Ascending aorta (tissue), 2 donors: ENCODE data around the gene LBX1. TPM values are rescaled to one million over a fixed set of nuclear protein-coding genes. Genes with fewer than 3 reads are reported as not detected.
A peak's percentile ranks its signal among the peaks of the same experiment; 100 is the strongest.

Source experiments
- DNase-seq, 2 donors: peaks; one replicate each; pipeline ENCODE4 v3.0.0-alpha.2; 2019; ENCODE audit warnings: low spot score in 2 of 2
- H3K27ac ChIP-seq, 2 donors: fragments of 200-600 bp; sonication (generic); one replicate each; pipeline ENCODE4 v1.5.1; 2016 to 2017; ENCODE audit warnings: mild to moderate bottlenecking in 1 of 2
- H3K27me3 ChIP-seq: fragments of 200-600 bp; sonication (generic); one replicate; pipeline ENCODE4 v1.5.1; 2017
- H3K36me3 ChIP-seq, 2 donors: fragments of 200-600 bp; sonication (generic); one replicate each; pipeline ENCODE4 v1.5.1; 2016
- H3K4me1 ChIP-seq, 2 donors: fragments of 200-600 bp; sonication (generic); one replicate each; pipeline ENCODE4 v1.5.1; 2016 to 2017; ENCODE audit warnings: mild to moderate bottlenecking in 1 of 2
- H3K4me3 ChIP-seq, 2 donors: fragments of 200-600 bp; sonication (generic); one replicate each; pipeline ENCODE4 v1.5.1; 2016 to 2017; ENCODE audit warnings: mild to moderate bottlenecking in 1 of 2
- H3K9me3 ChIP-seq, 2 donors: fragments of 200-600 bp; sonication (generic); one replicate each; pipeline ENCODE4 v1.5.1; 2016
- intact Hi-C: fragments of 100-400 bp; cut with DNase I; formaldehyde crosslinking; loops from one replicate; pipeline ENCODE4 v1.15.1; 2023
- total RNA-seq: library from RNA; depleted of rRNA; stranded (reverse); fragments of >200 nt; gene quantifications from one replicate; pipeline ENCODE4 v1.1.0, GENCODE V29; 2016
- TF ChIP-seq, protein P1 (sequence below), 3 experiments: fragments of 200-600 bp in 2 of 3; fragments of 450-650 bp in 1 of 3; sonication (generic) in 2 of 3; IDR thresholded peaks; one replicate each; pipeline ENCODE4 v1.5.1; 2016 to 2019; ENCODE audit warnings: antibody characterized with exemption in 3 of 3, mild to moderate bottlenecking in 1 of 3, moderate library complexity in 1 of 3

The LBX1 gene
- total RNA-seq, 1 donor from 2014 or later = not detected

DNA sequence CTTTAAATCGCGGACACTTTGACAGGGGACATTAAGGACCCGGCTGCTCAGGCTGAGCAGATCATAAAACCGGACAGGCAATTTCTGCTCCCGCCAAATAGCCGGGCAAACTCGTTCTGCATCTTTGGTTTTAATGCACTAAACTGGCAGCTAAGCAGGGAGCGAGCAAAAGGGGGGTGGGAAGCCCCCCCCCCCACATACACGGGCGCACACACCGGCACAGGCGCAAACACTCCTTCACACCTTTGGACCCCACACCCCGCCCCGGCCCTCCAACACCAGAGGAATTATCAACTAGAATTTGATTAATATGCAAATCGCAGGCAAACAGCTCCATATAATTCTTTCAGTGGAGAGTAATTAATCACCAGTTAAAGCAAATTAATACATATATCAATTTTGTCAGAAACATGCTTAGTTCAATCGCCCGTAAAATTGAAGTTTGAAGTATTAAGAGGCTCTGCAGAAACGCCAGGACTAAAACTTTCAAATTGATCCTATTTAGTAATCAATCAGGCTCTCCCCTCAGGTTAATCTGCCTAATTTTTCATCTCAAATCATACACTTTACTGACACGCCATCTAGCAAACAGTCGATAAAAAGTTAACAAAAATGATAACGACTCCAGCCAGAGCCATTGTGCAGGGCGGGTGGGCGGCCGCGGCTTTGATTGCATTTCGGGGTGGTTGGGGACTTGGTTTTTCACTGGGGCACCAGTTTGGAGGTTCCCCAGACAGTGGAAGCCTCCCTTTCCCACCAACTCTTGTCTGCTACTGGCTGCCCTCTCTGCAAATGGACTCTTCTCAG, 9.9 kb downstream of the LBX1 start:
- intact Hi-C loops = no loop called here
- Histone ChIP-seq H3K9me3 (no peaks in the 10 kb centered on the region), H3K4me1 (peaks cover 10 to 27% of the 10 kb centered on the region in 2 donors), H3K27ac (no peak overlapping the region), H3K36me3 (no peaks in the 10 kb centered on the region), H3K27me3 (peaks cover 58% of the 10 kb centered on the region), H3K4me3 (no peak overlapping the region)
- no peak for DNase-seq
- TF ChIP-seq, protein P1, sequence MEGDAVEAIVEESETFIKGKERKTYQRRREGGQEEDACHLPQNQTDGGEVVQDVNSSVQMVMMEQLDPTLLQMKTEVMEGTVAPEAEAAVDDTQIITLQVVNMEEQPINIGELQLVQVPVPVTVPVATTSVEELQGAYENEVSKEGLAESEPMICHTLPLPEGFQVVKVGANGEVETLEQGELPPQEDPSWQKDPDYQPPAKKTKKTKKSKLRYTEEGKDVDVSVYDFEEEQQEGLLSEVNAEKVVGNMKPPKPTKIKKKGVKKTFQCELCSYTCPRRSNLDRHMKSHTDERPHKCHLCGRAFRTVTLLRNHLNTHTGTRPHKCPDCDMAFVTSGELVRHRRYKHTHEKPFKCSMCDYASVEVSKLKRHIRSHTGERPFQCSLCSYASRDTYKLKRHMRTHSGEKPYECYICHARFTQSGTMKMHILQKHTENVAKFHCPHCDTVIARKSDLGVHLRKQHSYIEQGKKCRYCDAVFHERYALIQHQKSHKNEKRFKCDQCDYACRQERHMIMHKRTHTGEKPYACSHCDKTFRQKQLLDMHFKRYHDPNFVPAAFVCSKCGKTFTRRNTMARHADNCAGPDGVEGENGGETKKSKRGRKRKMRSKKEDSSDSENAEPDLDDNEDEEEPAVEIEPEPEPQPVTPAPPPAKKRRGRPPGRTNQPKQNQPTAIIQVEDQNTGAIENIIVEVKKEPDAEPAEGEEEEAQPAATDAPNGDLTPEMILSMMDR (IDR thresholded peaks at IDR 0.05) = no peak

DNA sequence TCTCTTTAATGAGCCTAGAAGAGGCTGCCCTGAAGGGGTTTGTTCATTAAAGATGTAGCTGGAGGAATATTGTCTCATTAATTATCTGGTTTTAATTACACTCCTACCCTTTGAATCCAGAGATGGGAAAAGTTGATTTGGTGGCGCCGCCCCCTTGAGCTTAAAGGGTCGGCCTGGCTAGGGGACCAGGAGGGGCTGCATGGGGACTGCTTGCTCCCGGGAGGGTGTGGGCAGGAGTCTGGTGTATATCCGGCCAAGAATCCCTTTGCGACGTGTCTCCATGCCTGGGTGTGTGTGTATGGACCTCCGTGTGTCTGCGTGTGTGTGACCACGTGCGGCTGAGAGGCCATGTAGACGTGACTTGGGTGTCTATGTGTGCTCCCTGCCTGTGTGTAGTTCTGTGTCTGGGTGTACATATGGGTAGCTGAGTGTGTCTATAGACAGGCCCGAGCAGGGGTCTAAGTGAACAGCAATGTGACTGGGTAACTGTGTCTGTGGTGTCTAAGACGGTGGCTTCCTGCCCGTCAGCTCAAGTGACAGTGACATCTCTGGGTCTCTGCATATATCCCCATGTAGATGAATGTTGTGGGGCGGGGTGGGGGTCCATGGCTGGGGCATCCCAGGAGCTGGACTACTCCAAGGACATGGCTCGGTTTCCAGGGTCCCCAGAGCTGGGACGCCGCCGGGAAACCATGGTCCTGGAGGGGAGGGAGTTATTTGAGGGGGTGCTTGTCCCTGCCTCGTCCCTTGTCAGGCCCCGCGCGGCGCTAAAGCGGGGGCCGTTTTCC, 10.7 kb downstream of the LBX1 start:
- Histone ChIP-seq H3K36me3 (no peaks in the 10 kb centered on the region), H3K4me1 (peaks cover 11 to 27% of the 10 kb centered on the region in 2 donors), H3K4me3 (no peak overlapping the region), H3K27ac (no peak overlapping the region), H3K27me3 (peaks cover 51% of the 10 kb centered on the region), H3K9me3 (no peaks in the 10 kb centered on the region)
- TF ChIP-seq, protein P1 (IDR thresholded peaks at IDR 0.05) = no peak
- no peak for DNase-seq
- intact Hi-C loops = no loop called here

DNA sequence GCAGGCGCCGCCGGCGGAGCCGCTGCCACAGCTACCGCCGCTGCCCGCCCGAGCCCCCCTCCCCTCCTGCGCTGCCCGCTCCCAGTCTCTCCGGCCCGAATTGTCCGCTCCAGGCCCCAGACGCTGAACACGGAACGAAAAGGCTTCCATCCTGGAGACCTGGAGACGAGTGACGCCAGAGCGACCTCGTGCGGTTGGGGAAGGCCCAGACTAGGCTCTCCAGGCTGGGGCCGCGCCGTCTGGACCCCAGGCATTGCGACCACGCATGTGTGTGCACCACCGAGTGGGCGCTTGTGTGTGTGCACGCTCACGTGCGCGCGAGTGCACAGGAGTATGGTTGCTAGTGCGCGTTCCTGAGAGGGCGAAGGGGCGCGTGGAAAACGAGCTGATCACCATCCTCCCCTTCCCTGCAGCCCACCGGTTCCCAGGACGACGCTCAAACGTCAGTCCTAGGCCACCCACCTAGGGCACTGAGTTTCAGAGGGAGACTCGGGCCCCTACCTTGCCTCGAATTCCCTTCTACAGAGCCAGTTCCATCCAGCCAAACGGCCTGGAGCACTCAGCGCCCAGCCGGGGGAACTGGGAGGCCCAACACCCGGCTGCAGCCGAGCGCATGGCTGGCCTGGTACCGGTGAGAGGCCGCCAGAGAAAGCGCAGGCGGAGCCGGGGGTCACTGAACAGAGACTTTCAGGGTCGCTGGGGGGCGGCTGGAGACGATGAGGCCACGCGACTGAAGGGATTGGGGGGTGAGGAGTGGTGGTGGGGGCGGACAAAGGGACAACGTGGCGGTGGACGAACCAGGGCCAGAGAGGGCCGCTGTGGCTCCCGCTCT, 11.6 kb downstream of the LBX1 start:
- H3K9me3 ChIP-seq = no peaks in the 10 kb centered on the region
- H3K27me3 ChIP-seq = peaks cover 47% of the 10 kb centered on the region
- TF ChIP-seq, protein P1 (IDR thresholded peaks at IDR 0.05) = no peak
- peak overlapping the region in 1 of 2 donors; percentile 28 for H3K4me3 ChIP-seq
- no peak for DNase-seq
- intact Hi-C loops = no loop called here
- peaks cover 7 to 22% of the 10 kb centered on the region in 2 donors for H3K4me1 ChIP-seq
- no peaks in the 10 kb centered on the region for H3K36me3 ChIP-seq
- H3K27ac ChIP-seq = no peak overlapping the region

DNA sequence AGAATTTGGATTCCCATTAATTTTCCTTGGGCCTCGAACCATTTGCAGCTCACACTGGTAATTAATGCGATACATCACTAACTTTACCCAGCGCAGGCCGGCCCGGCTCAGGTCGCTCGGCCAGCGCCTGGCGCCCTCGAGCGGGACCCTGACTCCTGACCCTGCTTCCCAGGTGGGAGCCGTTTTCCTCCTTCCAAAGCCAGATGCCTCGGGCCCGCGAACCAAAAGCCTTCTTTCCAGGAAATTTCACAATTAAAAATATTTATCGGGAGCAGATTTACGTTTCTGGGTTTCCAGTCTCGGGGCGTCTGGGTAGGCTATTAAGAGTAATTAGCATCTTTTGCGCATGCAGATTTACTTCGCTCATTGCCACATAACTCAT, 12.2 kb downstream of the LBX1 start:
- intact Hi-C loops = no loop called here
- Histone ChIP-seq H3K27me3 (peaks cover 48% of the 10 kb centered on the region), H3K36me3 (no peaks in the 10 kb centered on the region), H3K4me3 (peak overlapping the region in 1 of 2 donors; percentile 28), H3K27ac (no peak overlapping the region), H3K9me3 (no peaks in the 10 kb centered on the region), H3K4me1 (peaks cover 7 to 22% of the 10 kb centered on the region in 2 donors)
- no peak for DNase-seq
- TF ChIP-seq, protein P1 (IDR thresholded peaks at IDR 0.05) = no peak

DNA sequence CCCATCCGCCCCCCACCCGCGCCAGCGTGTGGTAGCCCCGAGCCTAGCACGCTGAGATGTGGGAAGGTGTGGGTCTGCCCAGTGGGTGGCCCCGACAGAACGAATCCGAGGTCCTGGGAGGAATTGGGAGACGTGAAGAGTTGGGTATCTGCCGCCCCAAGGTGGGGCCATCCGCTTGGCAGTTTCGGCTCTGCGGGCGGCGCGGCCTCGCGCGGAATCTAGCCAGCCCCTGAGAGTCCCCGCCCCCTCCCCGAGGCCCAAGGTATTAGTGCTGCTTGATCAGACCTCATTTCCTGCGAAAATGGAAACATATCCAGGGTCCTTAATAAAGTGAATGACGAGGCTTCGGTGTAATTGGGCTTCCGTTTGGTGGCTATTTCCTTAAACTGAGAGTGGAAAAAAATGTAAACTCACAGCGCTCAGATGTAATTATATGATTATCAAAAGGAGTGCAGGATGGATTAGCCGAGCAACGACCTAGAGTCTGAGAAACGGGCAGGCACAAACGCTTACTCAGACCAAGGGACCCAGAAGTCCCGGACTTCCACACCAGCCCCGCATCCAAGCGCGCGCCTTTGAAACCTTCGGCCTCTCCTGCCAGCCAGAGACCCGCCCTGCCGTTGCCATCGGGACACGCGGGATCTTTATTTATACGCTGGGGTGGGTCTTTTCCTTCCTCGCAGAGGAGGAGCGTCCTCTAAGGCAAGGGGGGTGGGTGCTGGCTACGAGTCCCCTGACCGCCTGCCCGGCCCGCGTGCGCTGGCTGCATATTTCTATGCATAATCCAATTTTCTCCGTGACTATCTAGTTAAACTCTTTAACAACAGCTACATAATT, 12.8 kb downstream of the LBX1 start:
- peaks cover 48% of the 10 kb centered on the region for H3K27me3 ChIP-seq
- intact Hi-C loops = no loop called here
- DNase-seq = no peak
- no peaks in the 10 kb centered on the region for H3K36me3 ChIP-seq
- peaks cover 7 to 22% of the 10 kb centered on the region in 2 donors for H3K4me1 ChIP-seq
- no peak overlapping the region for H3K4me3 ChIP-seq
- TF ChIP-seq, protein P1 (IDR thresholded peaks at IDR 0.05) = no peak
- no peak overlapping the region for H3K27ac ChIP-seq
- no peaks in the 10 kb centered on the region for H3K9me3 ChIP-seq
